H1 (cell line): Measurements from ENCODE around the gene C14orf93. TPM values are rescaled to one million over a fixed set of nuclear protein-coding genes. Genes with fewer than 3 reads are reported as not detected.

ENCODE experiments used
- CTCF ChIA-PET: fragments of 300-600 bp; sonication (Branson Sonifier 250); formaldehyde crosslinking; loops from one replicate; lab custom pipeline; 2021; ENCODE audit not compliant: partially characterized antibody; lab: Charles Lee
- POLR2A ChIA-PET: fragments of 300-600 bp; sonication (Branson Sonifier 250); formaldehyde crosslinking; loops from one replicate; lab custom pipeline; 2021; ENCODE audit warnings: inconsistent platforms; ENCODE audit not compliant: partially characterized antibody; lab: Charles Lee
- DNase-seq, 2 experiments: peaks; one replicate each; pipeline versions ENCODE4 v3.0.0 to v3.0.0-alpha.2; 2010 to 2022; ENCODE audit warnings: low spot score in 2 of 2, low read depth in 1 of 2, mixed read lengths in 1 of 2
- FAIRE-seq: peaks from 2 replicates; lab custom pipeline; 2011; peaks lifted over from hg19 to GRCh38; lab: Jason Lieb, UNC
- H2AFZ ChIP-seq: 2 replicates; pipeline ENCODE4 v1.8.1; 2012; ENCODE audit warnings: low read length, inconsistent platforms
- H2AK5ac ChIP-seq: 2 replicates; pipeline ENCODE4 v1.6.1; 2013; ENCODE audit warnings: low read depth, low read length
- H2BK120ac ChIP-seq: replicated peaks from 2 replicates; pipeline ENCODE3; 2013; ENCODE audit warnings: low read depth, low read length, inconsistent platforms
- H2BK12ac ChIP-seq: 2 replicates; pipeline ENCODE4 v1.6.1; 2013; ENCODE audit warnings: low read depth, low read length
- H2BK15ac ChIP-seq: 2 replicates; pipeline ENCODE4 v1.6.1; 2013; ENCODE audit warnings: low read length
- H2BK20ac ChIP-seq: 2 replicates; pipeline ENCODE4 v1.6.1; 2013; ENCODE audit warnings: low read length
- H2BK5ac ChIP-seq: 2 replicates; pipeline ENCODE4 v1.6.1; 2013; ENCODE audit warnings: low read depth, low read length
- H3K14ac ChIP-seq: 2 replicates; pipeline ENCODE4 v1.6.1; 2013; ENCODE audit warnings: inconsistent platforms; ENCODE audit not compliant: insufficient read length
- H3K18ac ChIP-seq: 2 replicates; pipeline ENCODE4 v1.6.1; 2013; ENCODE audit warnings: low read length; ENCODE audit errors: extremely low read depth
- H3K23ac ChIP-seq: 2 replicates; pipeline ENCODE4 v1.6.1; 2013; ENCODE audit warnings: inconsistent platforms; ENCODE audit not compliant: insufficient read length
- H3K23me2 ChIP-seq: 2 replicates; pipeline ENCODE4 v1.6.1; 2013; ENCODE audit warnings: low read depth, low read length
- H3K27ac ChIP-seq: 2 replicates; pipeline ENCODE4 v1.6.1; 2011; ENCODE audit warnings: low read depth, low read length, inconsistent platforms
- H3K27me3 ChIP-seq, 4 experiments: replicated peaks in 1 of 4; 1 replicate in 1 of 4; 2 replicates in 3 of 4; pipeline versions ENCODE4 v1.6.1 to v1.8.1; 2011 to 2013; ENCODE audit warnings: low read length in 3 of 4, mild to moderate bottlenecking in 3 of 4, inconsistent platforms in 2 of 4, mixed read lengths in 2 of 4, moderate library complexity in 1 of 4; ENCODE audit not compliant: control insufficient read depth in 3 of 4, insufficient read depth in 3 of 4; ENCODE audit errors: extremely low read depth in 1 of 4
- H3K36me3 ChIP-seq, 4 experiments: 2 replicates each; pipeline versions ENCODE4 v1.6.1 to v1.8.1; 2011 to 2013; ENCODE audit warnings: mild to moderate bottlenecking in 4 of 4, low read length in 3 of 4, moderate library complexity in 2 of 4, control low read depth in 1 of 4, inconsistent platforms in 1 of 4; ENCODE audit not compliant: insufficient read depth in 4 of 4, control insufficient read depth in 2 of 4
- H3K4ac ChIP-seq: replicated peaks from 2 replicates; pipeline ENCODE3; 2013; ENCODE audit warnings: low read length, low read depth, mixed read lengths, inconsistent platforms; ENCODE audit not compliant: insufficient read length
- H3K4me1 ChIP-seq, 4 experiments: replicated peaks in 1 of 4; 1 replicate in 1 of 4; 2 replicates in 3 of 4; pipeline versions ENCODE4 v1.6.1 to v1.8.1; 2011 to 2013; ENCODE audit warnings: low read length in 3 of 4, inconsistent platforms in 2 of 4, mixed read lengths in 1 of 4; ENCODE audit not compliant: insufficient read depth in 4 of 4, control insufficient read depth in 3 of 4
- H3K4me2 ChIP-seq, 2 experiments: 2 replicates each; pipeline versions ENCODE4 v1.6.1 to v1.8.1; 2011 to 2013; ENCODE audit warnings: low read depth in 2 of 2, low read length in 2 of 2, control low read depth in 1 of 2, inconsistent platforms in 1 of 2, mild to moderate bottlenecking in 1 of 2; ENCODE audit not compliant: insufficient read depth in 1 of 2
- H3K4me3 ChIP-seq, 4 experiments: fragments of 200-600, 300-600 bp in 1 of 4; sonication (generic), shearing (Covaris generic), sonication (Bioruptor Twin) in 1 of 4; 2 replicates each; pipeline versions ENCODE4 v1.5.1 to v1.8.1; 2011 to 2016; ENCODE audit warnings: low read length in 4 of 4, low read depth in 3 of 4, control low read depth in 2 of 4, inconsistent platforms in 2 of 4, mild to moderate bottlenecking in 2 of 4, mixed read lengths in 1 of 4, moderate library complexity in 1 of 4; ENCODE audit not compliant: insufficient read depth in 2 of 4; ENCODE audit errors: extremely low read depth in 1 of 4
- H3K56ac ChIP-seq: replicated peaks from 2 replicates; pipeline ENCODE3; 2013; ENCODE audit warnings: low read depth, mild to moderate bottlenecking, mixed read lengths, low read length, inconsistent platforms; ENCODE audit not compliant: insufficient read length
- H3K79me1 ChIP-seq: 2 replicates; pipeline ENCODE4 v1.6.1; 2013; ENCODE audit warnings: low read depth, low read length, control low read depth
- H3K79me2 ChIP-seq, 2 experiments: 2 replicates each; pipeline versions ENCODE4 v1.6.1 to v1.8.1; 2012 to 2013; ENCODE audit warnings: low read length in 2 of 2, mild to moderate bottlenecking in 2 of 2, inconsistent platforms in 1 of 2; ENCODE audit not compliant: insufficient read depth in 2 of 2, control insufficient read depth in 1 of 2
- H3K9ac ChIP-seq, 4 experiments: replicated peaks in 1 of 4; 1 replicate in 1 of 4; 2 replicates in 3 of 4; pipeline versions ENCODE4 v1.6.1 to v1.8.1; 2011 to 2013; ENCODE audit warnings: low read depth in 3 of 4, low read length in 3 of 4, control low read depth in 2 of 4, mild to moderate bottlenecking in 2 of 4, moderate library complexity in 2 of 4, inconsistent platforms in 1 of 4; ENCODE audit errors: extremely low read depth in 1 of 4
- H3K9me3 ChIP-seq, 2 experiments: 2 replicates each; pipeline versions ENCODE4 v1.6.1 to v1.8.1; 2012 to 2013; ENCODE audit warnings: mild to moderate bottlenecking in 2 of 2, moderate library complexity in 2 of 2, control low read depth in 1 of 2, inconsistent platforms in 1 of 2, low read depth in 1 of 2, low read length in 1 of 2, mixed read lengths in 1 of 2; ENCODE audit not compliant: insufficient read depth in 2 of 2
- H4K20me1 ChIP-seq, 2 experiments: replicated peaks in 1 of 2; 2 replicates each; pipeline versions ENCODE3 to v1.8.1; 2011 to 2013; ENCODE audit warnings: inconsistent platforms in 2 of 2, low read length in 2 of 2, mild to moderate bottlenecking in 1 of 2; ENCODE audit not compliant: insufficient read depth in 2 of 2, control insufficient read depth in 1 of 2
- H4K5ac ChIP-seq: 2 replicates; pipeline ENCODE4 v1.6.1; 2013; ENCODE audit warnings: low read length, low read depth, mixed read lengths, inconsistent platforms; ENCODE audit not compliant: insufficient read length
- H4K8ac ChIP-seq: 2 replicates; pipeline ENCODE4 v1.8.0; 2013; ENCODE audit warnings: mild to moderate bottlenecking, moderate library complexity, low read length, inconsistent platforms; ENCODE audit not compliant: insufficient read depth; ENCODE audit errors: extremely low read depth
- H4K91ac ChIP-seq: replicated peaks from 2 replicates; pipeline ENCODE3; 2013; ENCODE audit warnings: low read length, mixed read lengths, inconsistent platforms; ENCODE audit not compliant: insufficient read length
- KDM5A ChIP-seq: fragments of 200-600 bp; IDR thresholded peaks from 2 replicates; pipeline ENCODE4 v1.7.1; 2012; ENCODE audit warnings: mild to moderate bottlenecking, low read length, inconsistent platforms, mixed read lengths
- POU5F1 ChIP-seq: IDR thresholded peaks from 2 replicates; pipeline ENCODE4 v1.6.1; 2011; ENCODE audit warnings: low read depth, mild to moderate bottlenecking, low read length, moderate library complexity
- SRF ChIP-seq: IDR thresholded peaks from 2 replicates; pipeline ENCODE4 v1.6.1; 2011; ENCODE audit warnings: mild to moderate bottlenecking, low read depth, low read length, moderate library complexity
- TAF7 ChIP-seq: optimal IDR thresholded peaks from 2 replicates; pipeline ENCODE3; 2011; ENCODE audit warnings: low read depth, mild to moderate bottlenecking, inconsistent platforms, low read length, moderate library complexity, borderline replicate concordance
- WGBS, 2 experiments: shearing (Covaris generic) in 1 of 2; methylation state at CpG; one replicate each; pipeline versions ENCODE4 v1.1.6 to v1.1.7; 2013 to 2015; ENCODE audit warnings: low lambda C conversion rate in 2 of 2, mixed read lengths in 2 of 2, inconsistent platforms in 1 of 2, low coverage in 1 of 2, missing lambda C conversion rate in 1 of 2; ENCODE audit not compliant: insufficient replicate concordance in 2 of 2, insufficient coverage in 1 of 2, insufficient read length in 1 of 2; ENCODE audit errors: extremely low coverage in 1 of 2, missing lambda C conversion rate in 1 of 2; 5-methylcytosine and 5-hydroxymethylcytosine counted together
- polyA plus RNA-seq, 7 experiments: library from polyadenylated mRNA; depleted of rRNA in 3 of 7; stranded (reverse) in 5 of 7; unstranded in 2 of 7; fragments of >200 nt in 5 of 7; fragments of 200-250 nt in 2 of 7; gene quantifications; 1 replicate in 5 of 7; 2 replicates in 1 of 7; 4 replicates in 1 of 7; pipeline versions ENCODE4 v1.2.1 to v1.2.3, GENCODE V29; 2011 to 2013; ENCODE audit warnings: missing spikeins in 2 of 7, mixed read lengths in 2 of 7
- total RNA-seq: library from RNA; stranded (reverse); fragmentation: NEBNext Ultra II Directional; extraction: Animal tissue kit (Norgen Biotek cat#: 25700); gene quantifications from 2 replicates; pipeline ENCODE4 v1.2.1, GENCODE V29; 2021
- TF ChIP-seq, protein P1 (sequence below): IDR thresholded peaks from 2 replicates; pipeline ENCODE4 v1.6.1; 2011; ENCODE audit warnings: low read length, improper control_type of control experiment

C14orf93 gene
- total and polyA plus RNA-seq, 2 of the 8 experiments (the other 6 are each of a cell fraction or from before 2014, with no cell fraction given), result 7.8 to 8.2 TPM

DNA sequence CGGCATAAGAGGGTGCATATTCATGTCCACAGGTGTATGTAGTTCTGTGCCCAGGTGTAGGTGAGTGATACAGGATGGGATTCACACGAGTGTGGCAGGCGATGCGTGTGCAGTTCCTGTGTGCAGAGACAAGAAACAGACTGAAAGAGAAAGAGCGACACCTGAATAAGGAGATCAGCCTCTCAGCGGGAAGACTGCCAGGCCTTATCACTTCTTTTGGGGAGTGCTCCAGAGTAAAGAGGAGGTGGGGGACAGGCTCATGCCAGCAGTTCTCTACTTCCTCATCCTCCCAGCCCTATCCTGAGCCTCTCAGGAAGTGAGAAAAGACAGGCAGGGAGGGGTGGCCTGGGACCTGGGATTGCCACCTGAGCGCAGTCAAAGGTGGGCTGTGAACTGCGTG lies 34.9 kb upstream of the C14orf93 start:
- Histone ChIP-seq H3K18ac (no peak overlapping the region), H3K9me3 (no peaks in the 10 kb centered on the region), H4K91ac (no peak overlapping the region), H3K9ac (no peak overlapping the region), H3K23ac (no peak overlapping the region), H3K27ac (no peak overlapping the region), H2AK5ac (no peak overlapping the region; the same call in 1 of the 2 replicates), H2BK5ac (no peak overlapping the region), H4K5ac (no peak overlapping the region), H3K4ac (no peak overlapping the region), H4K20me1 (no peaks in the 10 kb centered on the region), H3K27me3 (no peaks in the 10 kb centered on the region), H3K36me3 (peaks cover 0 to 10% (median 2%) of the 10 kb centered on the region in 4 experiments; a peak in 5 of 8 replicates), H3K4me1 (peaks cover 0 to 7% (median 0%) of the 10 kb centered on the region in 4 experiments; a peak in 1 of 7 replicates), H4K8ac (no peak overlapping the region), H2BK12ac (no peak overlapping the region), H2BK15ac (no peak overlapping the region), H3K23me2 (no peaks in the 10 kb centered on the region), H3K79me1 (no peaks in the 10 kb centered on the region; the same call in 1 of the 2 replicates), H2AFZ (no peak overlapping the region), H3K4me3 (no peak overlapping the region), H3K79me2 (no peaks in the 10 kb centered on the region), H3K56ac (no peak overlapping the region), H2BK20ac (no peak overlapping the region), H3K4me2 (no peak overlapping the region), H2BK120ac (no peak overlapping the region), H3K14ac (no peak overlapping the region)
- DNase-seq, result no peak
- WGBS, 2 experiments, result 88% methylated on average over 8 of the region's 8 CpGs; no CpG with 5 or more reads in 1 of the 2 experiments
- CTCF ChIA-PET, result interaction anchor here (0.6 to 29.2 kb wide), 6 partner anchors 13 to 486 kb away, joined by 3 to 785 read pairs (median 3); partner anchors contain the start of genes AJUBA and RBM23
- no peak for FAIRE-seq
- TF ChIP-seq TAF7 (no peak), SRF (no peak), POU5F1 (no peak), KDM5A (no peak)
- TF ChIP-seq, protein P1, sequence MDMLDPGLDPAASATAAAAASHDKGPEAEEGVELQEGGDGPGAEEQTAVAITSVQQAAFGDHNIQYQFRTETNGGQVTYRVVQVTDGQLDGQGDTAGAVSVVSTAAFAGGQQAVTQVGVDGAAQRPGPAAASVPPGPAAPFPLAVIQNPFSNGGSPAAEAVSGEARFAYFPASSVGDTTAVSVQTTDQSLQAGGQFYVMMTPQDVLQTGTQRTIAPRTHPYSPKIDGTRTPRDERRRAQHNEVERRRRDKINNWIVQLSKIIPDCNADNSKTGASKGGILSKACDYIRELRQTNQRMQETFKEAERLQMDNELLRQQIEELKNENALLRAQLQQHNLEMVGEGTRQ, result no peak
- POLR2A ChIA-PET, result interaction anchor here (0.6 to 2.3 kb wide), 7 partner anchors 10 to 115 kb away, joined by 3 to 5 read pairs (median 4); partner anchors contain the start of genes PRMT5 and PSMB5
